Measurements from ENCODE around the gene TNIP2.

TNIP2 gene

DNA sequence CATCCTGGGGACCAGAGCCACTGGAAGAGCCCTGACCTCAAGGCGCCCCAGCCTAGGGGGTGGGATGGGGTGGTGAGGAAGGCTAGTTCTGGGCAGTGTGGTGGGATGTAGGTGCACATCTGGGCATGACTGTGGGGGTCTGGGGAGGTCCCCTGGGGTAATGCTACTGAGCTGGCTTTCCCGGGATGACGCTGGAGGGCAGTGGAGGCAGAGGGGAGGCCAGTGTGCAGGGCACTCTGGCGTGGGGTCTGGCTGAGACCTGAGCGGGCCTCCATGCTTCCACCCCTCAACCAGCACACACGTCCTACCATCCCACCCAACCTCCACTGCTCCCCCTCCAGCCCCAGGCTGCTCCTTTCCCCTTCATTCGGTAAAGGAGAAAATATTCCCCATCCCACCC lies 32.0 kb upstream of the TNIP2 start:
- Histone ChIP-seq H3K27ac (ENCODE audit: low read length) (peak overlapping the region; percentile 28; the same call in 1 of the 2 replicates), H3K4me1 (ENCODE audit: low read length) (peaks cover 31% of the 10 kb centered on the region), H3K79me2 (ENCODE audit: low read length) (no peaks in the 10 kb centered on the region), H3K9ac (ENCODE audit: low read length) (peak overlapping the region; percentile 33; the same call in 1 of the 2 replicates), H2AFZ (ENCODE audit: low read depth, low read length) (peak overlapping the region; percentile 50), H3K27me3 (ENCODE audit: low read depth, low read length) (no peaks in the 10 kb centered on the region), H3K4me3 (ENCODE audit: low read length) (no peak overlapping the region), H4K20me1 (ENCODE audit: insufficient read depth, low read length) (no peaks in the 10 kb centered on the region), H3K36me3 (replicated peaks; ENCODE audit: low read depth, low read length) (no peaks in the 10 kb centered on the region), H3K4me2 (ENCODE audit: low read length) (peak overlapping the region; percentile 27), H3K9me3 (ENCODE audit: insufficient read depth, low read length) (no peaks in the 10 kb centered on the region)
- TF ChIP-seq CTCF (IDR thresholded peaks at IDR 0.05; ENCODE audit: low read depth, low read length) (no peak), EZH2phosphoT487 (IDR thresholded peaks at IDR 0.05; ENCODE audit: low read depth) (no peak)

GRCh38 chr4:2787230-2788100 lies 31.3 kb upstream of the TNIP2 start:
- H3K27ac ChIP-seq (ENCODE audit: low read length) = peak overlapping the region; percentile 28
- H2AFZ ChIP-seq (ENCODE audit: low read depth, low read length) = peak overlapping the region; percentile 81
- H3K79me2 ChIP-seq (ENCODE audit: low read length) = no peaks in the 10 kb centered on the region
- H3K27me3 ChIP-seq (ENCODE audit: low read depth, low read length) = no peaks in the 10 kb centered on the region
- no peaks in the 10 kb centered on the region for H3K36me3 ChIP-seq (replicated peaks; ENCODE audit: low read depth, low read length)
- no peaks in the 10 kb centered on the region for H3K9me3 ChIP-seq (ENCODE audit: insufficient read depth, low read length)
- H4K20me1 ChIP-seq (ENCODE audit: insufficient read depth, low read length) = no peaks in the 10 kb centered on the region
- peaks cover 31% of the 10 kb centered on the region for H3K4me1 ChIP-seq (ENCODE audit: low read length)
- peak overlapping the region; percentile 33; the same call in 1 of the 2 replicates for H3K9ac ChIP-seq (ENCODE audit: low read length)
- H3K4me2 ChIP-seq (ENCODE audit: low read length) = peak overlapping the region; percentile 27
- no peak overlapping the region for H3K4me3 ChIP-seq (ENCODE audit: low read length)
- TF ChIP-seq EZH2phosphoT487 (IDR thresholded peaks at IDR 0.05; ENCODE audit: low read depth) = no peak
- peak; percentile 34 for TF ChIP-seq CTCF (IDR thresholded peaks at IDR 0.05; ENCODE audit: low read depth, low read length)

- Histone ChIP-seq H3K27me3 (ENCODE audit: low read depth, low read length) (no peaks in the 10 kb centered on the region), H3K4me1 (ENCODE audit: low read length) (peaks cover 31% of the 10 kb centered on the region), H4K20me1 (ENCODE audit: insufficient read depth, low read length) (no peaks in the 10 kb centered on the region), H3K9me3 (ENCODE audit: insufficient read depth, low read length) (no peaks in the 10 kb centered on the region), H2AFZ (ENCODE audit: low read depth, low read length) (peak overlapping the region; percentile 81), H3K27ac (ENCODE audit: low read length) (peak overlapping the region; percentile 28), H3K4me2 (ENCODE audit: low read length) (peak overlapping the region; percentile 27), H3K9ac (ENCODE audit: low read length) (peak overlapping the region; percentile 10; the same call in 1 of the 2 replicates), H3K79me2 (ENCODE audit: low read length) (no peaks in the 10 kb centered on the region), H3K4me3 (ENCODE audit: low read length) (no peak overlapping the region), H3K36me3 (replicated peaks; ENCODE audit: low read depth, low read length) (no peaks in the 10 kb centered on the region)
- no peak for TF ChIP-seq EZH2phosphoT487 (IDR thresholded peaks at IDR 0.05; ENCODE audit: low read depth)
- TF ChIP-seq CTCF (IDR thresholded peaks at IDR 0.05; ENCODE audit: low read depth, low read length) = no peak
Measured at GRCh38 chr4:2786794-2787229, 30.7 kb upstream of the TNIP2 start.

GRCh38 chr4:2786152-2786671 lies 30.1 kb upstream of the TNIP2 start:
- peak overlapping the region; percentile 28; the same call in 1 of the 2 replicates for H3K27ac ChIP-seq (ENCODE audit: low read length)
- no peaks in the 10 kb centered on the region for H3K9me3 ChIP-seq (ENCODE audit: insufficient read depth, low read length)
- peak overlapping the region; percentile 10; the same call in 1 of the 2 replicates for H3K9ac ChIP-seq (ENCODE audit: low read length)
- TF ChIP-seq CTCF (IDR thresholded peaks at IDR 0.05; ENCODE audit: low read depth, low read length) = no peak
- no peak for TF ChIP-seq EZH2phosphoT487 (IDR thresholded peaks at IDR 0.05; ENCODE audit: low read depth)
- no peaks in the 10 kb centered on the region for H4K20me1 ChIP-seq (ENCODE audit: insufficient read depth, low read length)
- no peak overlapping the region for H3K4me3 ChIP-seq (ENCODE audit: low read length)
- peak overlapping the region; percentile 81 for H2AFZ ChIP-seq (ENCODE audit: low read depth, low read length)
- H3K36me3 ChIP-seq (replicated peaks; ENCODE audit: low read depth, low read length) = no peaks in the 10 kb centered on the region
- H3K27me3 ChIP-seq (ENCODE audit: low read depth, low read length) = no peaks in the 10 kb centered on the region
- peak overlapping the region; percentile 27 for H3K4me2 ChIP-seq (ENCODE audit: low read length)
- no peaks in the 10 kb centered on the region for H3K79me2 ChIP-seq (ENCODE audit: low read length)
- peaks cover 31% of the 10 kb centered on the region for H3K4me1 ChIP-seq (ENCODE audit: low read length)

Data from OCI-LY3 (cell line).